Measurements from ENCODE around the gene ULK1.
A peak's percentile ranks its signal among the peaks of the same experiment; 100 is the strongest.

Gene ULK1

GRCh38 chr12:131965073-131965472 lies 70.7 kb downstream of the ULK1 start:
- no peaks in the 10 kb centered on the region for H3K27me3 Mint-ChIP-seq
- no peak overlapping the region for H3K4me3 Mint-ChIP-seq
- H3K36me3 Mint-ChIP-seq (ENCODE audit: insufficient read depth), result peaks cover 26% of the 10 kb centered on the region
- H3K27ac Mint-ChIP-seq, result peak overlapping the region in 1 of 2 donors; percentile 59
- DNase-seq, result no peak
- peaks cover 33 to 61% of the 10 kb centered on the region in 2 donors for H3K4me1 Mint-ChIP-seq (ENCODE audit: low read depth in 2 of 2)
- no peak for ATAC-seq (replicated peaks)
- no peaks in the 10 kb centered on the region for H3K9me3 Mint-ChIP-seq

- peaks cover 23 to 46% of the 10 kb centered on the region in 2 donors for H3K4me1 Mint-ChIP-seq (ENCODE audit: low read depth in 2 of 2)
- H3K27ac Mint-ChIP-seq, result peak overlapping the region in 1 of 2 donors; percentile 41
- no peaks in the 10 kb centered on the region for H3K27me3 Mint-ChIP-seq
- H3K36me3 Mint-ChIP-seq (ENCODE audit: insufficient read depth), result peaks cover 32% of the 10 kb centered on the region
- ATAC-seq (replicated peaks), result no peak
- H3K4me3 Mint-ChIP-seq, result no peak overlapping the region
- DNase-seq, result no peak
- no peaks in the 10 kb centered on the region for H3K9me3 Mint-ChIP-seq
Observed at GRCh38 chr12:131971226-131971625, 76.8 kb downstream of the ULK1 start.

Measured in effector memory CD8-positive, alpha-beta T cell (primary cell).